GM18868 (cell line): Measurements from ENCODE around the gene SLC9A7.
A peak's percentile ranks its signal among the peaks of the same experiment; 100 is the strongest.

Experiments
- ATAC-seq: cut with Tn5 transposase; IDR thresholded peaks from one replicate; pipeline ENCODE4 v1.9.1; 2021; ENCODE audit warnings: mild to moderate bottlenecking, moderate library complexity; ENCODE audit not compliant: unreplicated experiment

The SLC9A7 gene

DNA sequence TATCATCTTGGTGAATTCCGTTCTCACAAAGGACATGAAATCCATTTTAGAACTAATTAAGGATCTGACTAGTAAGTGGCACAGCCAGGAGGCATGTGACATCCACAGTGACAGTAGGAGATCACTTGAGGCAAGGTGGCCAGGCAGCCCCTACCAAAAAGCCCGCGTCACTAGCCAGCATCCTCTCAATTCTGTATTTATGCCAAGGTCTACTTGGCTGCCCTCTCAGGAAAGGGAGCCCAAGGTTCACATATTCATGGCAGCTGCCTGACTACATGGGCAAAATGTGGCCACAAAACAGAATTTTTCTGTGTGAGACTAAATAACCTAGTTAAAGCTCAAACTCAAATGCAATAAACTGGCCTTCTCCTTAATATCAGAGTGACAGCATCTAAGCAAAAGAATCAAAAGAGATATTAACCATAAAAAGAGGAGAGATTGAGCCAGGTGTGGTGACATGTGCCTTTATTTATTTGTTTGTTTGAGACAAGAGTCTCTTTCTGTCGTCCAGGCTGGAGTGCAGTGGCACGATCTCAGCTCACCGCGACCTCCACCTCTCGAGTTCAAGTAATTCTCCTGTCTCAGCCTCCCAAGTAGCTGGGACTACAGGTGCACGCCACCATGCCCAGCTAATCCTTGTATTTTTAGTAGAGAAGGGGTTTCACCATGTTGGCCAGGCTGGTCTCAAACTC lies 51.5 kb downstream of the SLC9A7 start:
- ATAC-seq = no peak

- ATAC-seq = peak; percentile 94
These were observed 54.0 kb downstream of the SLC9A7 start for GRCh38 chrX:46704767-46705386.

DNA sequence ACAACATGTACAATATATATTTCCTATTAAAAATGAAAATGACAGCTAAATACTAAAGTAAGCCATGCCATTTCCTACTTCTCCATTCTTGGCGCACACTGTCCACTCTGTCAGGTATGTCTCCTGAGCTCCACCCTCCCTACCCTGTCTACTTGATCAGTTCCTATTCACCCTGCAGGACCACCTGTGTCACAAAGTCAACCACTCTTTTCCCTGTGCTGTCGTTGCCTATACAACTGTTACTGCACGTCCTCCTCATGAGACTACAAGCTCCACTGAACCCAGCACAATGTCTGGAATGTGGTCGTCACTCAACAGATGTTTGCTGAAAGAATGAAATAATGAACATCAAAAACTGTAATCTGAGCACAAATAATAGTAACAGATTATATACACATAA lies 54.9 kb downstream of the SLC9A7 start:
- peak; percentile 49 for ATAC-seq

DNA sequence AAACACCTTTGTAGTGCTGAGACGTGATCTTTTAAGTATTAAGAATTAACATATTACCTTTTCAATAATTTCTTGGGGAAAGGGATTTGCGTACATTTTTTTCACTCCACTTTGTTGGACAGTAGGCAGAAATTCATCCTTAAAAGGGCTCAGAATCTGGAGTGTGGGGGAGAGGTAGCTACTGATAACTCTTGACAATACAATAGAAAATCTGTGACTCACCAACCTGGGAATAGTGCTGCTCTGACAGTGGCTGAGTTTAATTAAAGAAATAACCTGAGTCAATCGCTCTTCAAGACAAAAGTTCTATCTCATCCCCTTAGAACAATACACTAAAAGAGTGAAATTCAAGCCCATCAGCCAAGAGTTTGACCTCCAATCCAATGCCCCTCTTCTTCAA lies 60.2 kb downstream of the SLC9A7 start:
- ATAC-seq = no peak

DNA sequence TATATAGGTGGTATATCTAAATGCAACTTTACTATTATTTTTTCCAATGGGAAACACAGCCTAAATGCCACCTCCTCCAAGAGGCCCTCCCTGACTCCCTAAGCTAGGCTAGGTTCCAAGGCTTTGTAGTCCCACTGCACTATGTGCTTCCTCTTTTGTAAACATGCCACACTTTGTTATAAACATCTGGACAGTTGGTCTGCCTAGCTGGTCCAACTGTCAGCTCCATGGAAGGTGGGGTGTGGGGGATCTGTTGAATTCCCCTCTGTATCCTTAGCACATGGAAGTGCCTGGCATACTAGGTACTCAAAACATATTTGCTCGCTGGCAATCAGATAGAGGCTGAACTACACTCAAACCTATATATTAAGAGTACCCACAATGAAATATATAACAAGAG lies 63.4 kb downstream of the SLC9A7 start:
- ATAC-seq = no peak

DNA sequence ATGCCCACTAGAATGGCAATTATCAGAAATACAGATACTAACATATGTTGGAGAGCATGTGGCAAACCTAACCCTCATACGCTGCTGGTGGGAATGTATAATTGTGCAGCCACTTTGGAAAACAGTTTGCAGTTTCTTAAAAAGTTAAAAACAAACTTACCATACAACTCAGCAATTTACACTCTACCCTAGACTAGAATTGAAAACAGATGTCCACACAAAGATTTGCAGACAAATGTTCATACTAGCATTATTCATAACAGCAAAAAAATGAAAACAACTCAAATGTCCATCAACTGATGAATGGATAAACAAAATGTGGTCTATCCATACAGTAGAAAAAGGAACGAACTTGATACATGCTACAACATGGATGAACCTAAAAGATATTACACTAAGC lies 64.4 kb downstream of the SLC9A7 start:
- ATAC-seq = no peak

DNA sequence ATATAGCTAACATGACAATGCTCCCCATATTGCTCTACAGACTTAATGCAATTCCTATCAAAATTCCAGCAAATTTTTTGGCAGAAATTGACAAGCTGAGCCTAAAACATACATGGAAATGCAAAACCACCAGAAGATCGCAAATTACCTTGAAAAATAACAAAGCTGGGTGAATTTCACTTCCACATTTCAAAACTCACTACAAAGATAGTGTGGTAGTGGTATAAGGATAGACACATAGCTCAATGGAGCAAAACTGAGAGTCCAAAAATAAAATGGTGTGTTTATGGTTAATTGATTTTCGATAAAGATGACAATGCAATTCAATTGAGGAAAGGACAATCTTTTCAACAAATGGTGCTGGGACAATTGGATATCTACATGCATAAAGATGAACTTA lies 65.8 kb downstream of the SLC9A7 start:
- ATAC-seq = peak; percentile 65

DNA sequence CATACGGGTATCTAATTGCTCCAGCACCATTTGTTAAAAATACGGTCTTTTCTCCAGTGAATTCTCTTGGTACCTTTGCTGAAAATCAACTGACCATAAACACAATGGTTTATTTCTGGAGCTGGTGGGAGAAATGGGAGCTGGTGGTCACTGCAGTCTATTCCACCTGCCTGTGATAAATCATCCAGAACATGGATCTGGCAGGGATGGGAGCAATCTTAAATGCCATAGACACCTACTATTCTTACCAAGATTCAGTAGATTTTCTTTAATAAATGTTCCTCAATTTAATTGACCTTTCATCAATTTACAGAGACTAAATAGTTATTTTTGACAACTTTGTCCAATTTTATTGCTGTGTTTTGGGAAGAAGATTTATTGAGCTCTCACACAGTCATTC lies 68.1 kb downstream of the SLC9A7 start:
- no peak for ATAC-seq

GRCh38 chrX:46687619-46688018 lies 71.3 kb downstream of the SLC9A7 start:
- ATAC-seq = no peak

DNA sequence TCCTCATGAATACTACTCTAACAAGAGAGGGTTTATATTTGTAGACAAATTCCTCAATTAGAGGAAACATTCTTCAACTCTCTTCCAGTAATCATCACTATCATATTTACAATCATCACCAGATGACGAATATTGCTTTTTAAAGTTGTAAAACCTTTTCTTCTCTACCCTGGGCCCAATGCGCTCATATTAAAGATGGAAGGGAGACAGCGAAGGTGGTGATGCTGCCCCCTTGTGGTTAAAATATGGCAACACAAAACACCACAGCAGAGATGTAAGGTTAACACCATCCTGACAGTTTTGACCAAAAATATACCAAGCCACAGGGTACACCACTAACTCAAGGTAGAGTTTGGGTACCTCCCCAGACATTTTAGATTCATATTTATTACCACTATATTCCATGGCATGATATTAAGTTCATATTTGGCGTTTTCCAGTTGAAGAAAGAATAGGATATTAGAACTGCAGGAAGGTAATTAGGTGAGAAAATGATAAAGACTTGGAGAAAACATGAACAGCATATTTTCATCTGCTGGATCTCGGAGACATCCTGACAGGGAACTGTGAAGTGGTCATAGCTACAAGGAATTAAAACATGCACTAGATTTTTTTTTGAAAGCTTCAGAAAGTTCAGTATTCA lies 72.8 kb downstream of the SLC9A7 start:
- ATAC-seq = no peak

DNA sequence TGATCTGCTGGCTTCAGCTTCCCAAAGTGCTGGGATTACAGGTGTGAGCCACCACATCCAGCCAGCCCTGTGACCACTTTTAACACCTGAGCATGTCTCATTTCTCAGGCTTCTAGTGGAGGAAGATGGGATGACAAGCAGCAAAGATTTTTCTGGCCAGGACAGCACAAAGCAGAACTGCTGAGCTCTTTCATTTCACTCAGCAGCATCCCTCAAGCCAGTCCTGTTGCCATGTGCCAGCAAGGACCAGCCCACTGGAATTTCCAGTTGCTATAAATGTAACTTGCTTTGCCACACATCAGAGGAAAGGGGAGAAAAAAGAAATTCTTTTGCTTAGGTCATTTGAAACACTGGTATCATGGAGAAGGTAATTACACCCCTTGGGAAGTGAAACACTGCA lies 75.9 kb downstream of the SLC9A7 start:
- ATAC-seq = no peak

DNA sequence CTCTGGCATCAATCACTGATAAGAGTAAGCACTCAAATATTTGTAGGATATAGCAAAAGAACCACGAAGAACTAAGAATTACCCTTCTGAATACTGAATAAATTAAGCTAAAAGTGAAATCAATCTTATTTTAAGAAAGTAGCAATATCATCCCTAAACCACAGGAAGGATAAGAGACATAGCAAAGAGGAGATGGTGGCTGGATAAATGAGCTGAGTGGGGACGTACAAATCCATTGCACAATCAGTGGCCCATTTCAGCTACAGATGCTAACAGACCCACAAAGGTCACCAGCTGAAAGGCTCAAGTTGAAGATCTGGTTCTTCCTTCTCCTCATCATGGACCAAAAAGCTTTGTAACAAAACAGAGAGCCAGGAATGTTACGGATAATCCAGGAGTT lies 77.1 kb downstream of the SLC9A7 start:
- ATAC-seq = no peak

GRCh38 chrX:46678232-46678631 lies 80.7 kb downstream of the SLC9A7 start:
- ATAC-seq = no peak

- ATAC-seq = no peak
These were observed 82.2 kb downstream of the SLC9A7 start for GRCh38 chrX:46676399-46677356.

DNA sequence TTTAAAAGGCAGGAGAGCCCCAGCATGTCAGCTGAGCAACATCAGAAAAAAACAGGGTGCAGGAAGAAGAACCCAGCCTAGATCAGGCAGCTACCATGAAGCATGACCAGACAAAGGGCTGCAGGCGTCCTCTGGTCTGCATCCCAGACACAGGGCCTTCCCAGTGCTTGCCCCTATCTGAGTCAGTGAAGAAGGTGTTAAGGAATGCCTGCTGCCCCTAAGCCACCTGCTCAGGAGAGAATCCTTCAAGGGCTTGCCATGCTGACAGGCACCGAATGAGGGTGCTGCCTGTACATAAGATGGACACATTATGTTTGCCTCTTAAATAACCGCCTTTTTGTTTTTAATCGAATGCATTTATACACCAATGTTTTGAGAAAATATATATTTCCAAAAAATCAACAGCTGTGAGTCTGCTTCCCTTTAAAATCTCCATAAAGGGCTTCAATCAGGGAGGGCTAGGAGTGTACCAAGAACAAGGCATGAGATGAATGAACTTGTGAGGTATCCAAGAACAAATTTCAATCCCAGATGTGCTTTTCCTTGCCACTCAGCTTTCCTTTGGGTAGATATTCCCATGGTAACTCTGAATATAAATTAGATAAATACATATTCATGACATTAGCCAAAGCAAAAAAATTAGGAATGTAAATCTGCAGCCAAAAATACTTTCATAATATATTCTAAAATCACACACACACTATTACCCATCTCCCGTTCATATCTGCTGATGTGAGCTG lies 85.1 kb downstream of the SLC9A7 start:
- no peak for ATAC-seq

DNA sequence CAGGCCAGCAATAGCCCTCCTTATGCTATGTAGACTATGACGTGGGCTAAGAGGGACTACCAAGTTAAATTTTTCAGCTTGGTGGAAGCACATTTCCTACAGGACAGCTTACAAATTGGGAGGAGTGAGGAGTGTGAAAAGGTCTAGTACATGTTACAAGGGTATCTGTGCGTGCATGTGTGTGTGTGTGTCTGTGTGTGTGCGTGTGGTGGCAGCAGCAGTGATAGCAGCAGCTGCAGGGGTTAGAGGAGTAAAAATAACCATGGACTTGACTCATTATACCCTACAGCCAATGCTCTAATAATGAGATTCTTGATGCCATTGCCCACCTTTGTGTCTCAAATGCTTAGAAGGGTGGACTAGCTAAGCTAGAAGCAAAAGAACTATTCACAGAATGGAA lies 88.6 kb downstream of the SLC9A7 start:
- ATAC-seq = no peak

- ATAC-seq = no peak
These were observed 92.1 kb downstream of the SLC9A7 start for GRCh38 chrX:46666831-46667230.

- no peak for ATAC-seq
These were observed 93.4 kb downstream of the SLC9A7 start for GRCh38 chrX:46665232-46666152.

DNA sequence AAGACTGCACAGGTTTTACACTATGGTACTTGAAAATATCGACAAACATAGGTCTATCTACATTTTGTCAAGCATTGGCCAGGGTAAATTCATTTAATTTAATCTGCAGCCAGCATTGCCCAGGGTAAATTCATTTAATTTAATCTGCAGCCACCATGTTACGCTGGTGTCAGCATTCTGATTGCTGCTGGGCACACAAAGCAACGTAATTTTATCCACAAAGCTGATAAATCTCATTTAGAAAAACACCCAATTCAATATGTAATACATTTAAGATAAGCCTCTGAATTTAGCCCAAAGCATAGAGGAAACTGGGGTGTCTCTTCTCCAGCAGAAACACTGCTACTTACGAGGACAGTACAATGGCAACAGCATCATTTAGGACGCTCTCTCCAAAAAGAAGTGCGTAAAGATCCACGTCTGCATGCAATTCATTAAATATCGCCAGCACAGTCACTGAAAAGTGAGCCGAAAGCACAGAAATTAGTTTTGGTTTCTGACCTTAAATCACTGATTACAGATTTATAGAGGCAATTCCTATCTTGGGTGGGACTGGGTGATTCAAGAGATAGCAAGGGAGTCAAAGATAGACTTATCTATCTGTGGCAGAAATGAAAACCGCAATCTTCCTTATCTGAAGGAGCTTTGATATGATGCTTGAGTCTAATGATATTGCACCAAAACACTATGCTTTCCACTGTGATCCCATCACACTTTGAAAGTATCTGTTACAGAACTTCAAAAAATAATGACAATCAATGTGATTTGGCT lies 96.5 kb downstream of the SLC9A7 start:
- no peak for ATAC-seq
